Thoracic aorta (tissue), 2 donors: ENCODE data around the gene PTPRM. TPM values are rescaled to one million over a fixed set of nuclear protein-coding genes. Genes with fewer than 3 reads are reported as not detected.

Source experiments
- ATAC-seq: fragments of 150-250 bp; one replicate; pipeline ENCODE4 v1.8.0; 2017; ENCODE audit warnings: low read depth; ENCODE audit not compliant: insufficient number of reproducible peaks, low FRiP score
- DNase-seq: peaks from one replicate; pipeline ENCODE4 v3.0.0-alpha.2; 2020; ENCODE audit warnings: low spot score
- H3K27ac ChIP-seq, 2 donors: fragments of 200-600 bp; sonication (generic); 1 replicate in 1 of 2; 2 replicates in 1 of 2; pipeline ENCODE4 v1.5.1; 2016; ENCODE audit warnings: mild to moderate bottlenecking in 2 of 2, moderate library complexity in 2 of 2
- H3K27me3 ChIP-seq: fragments of 200-600 bp; sonication (generic); replicated peaks from 2 replicates; pipeline ENCODE4 v1.6.0; 2016; ENCODE audit warnings: mild to moderate bottlenecking; ENCODE audit not compliant: insufficient read depth
- H3K36me3 ChIP-seq: fragments of 200-600 bp; sonication (generic); one replicate; pipeline ENCODE4 v1.5.1; 2016
- H3K4me1 ChIP-seq, 2 donors: fragments of 200-600 bp; sonication (generic); 1 replicate in 1 of 2; 2 replicates in 1 of 2; pipeline versions ENCODE4 v1.5.1 to v1.6.0; 2016; ENCODE audit warnings: low read depth in 2 of 2, mild to moderate bottlenecking in 1 of 2; ENCODE audit not compliant: control insufficient read depth in 1 of 2
- H3K4me3 ChIP-seq: fragments of 200-600 bp; sonication (generic); 2 replicates; pipeline ENCODE4 v1.5.1; 2016; ENCODE audit warnings: mild to moderate bottlenecking
- H3K9me3 ChIP-seq: fragments of 200-600 bp; sonication (generic); 2 replicates; pipeline ENCODE4 v1.5.1; 2016
- total RNA-seq, 2 donors: library from RNA; depleted of rRNA; stranded (reverse); fragments of >200 nt; gene quantifications; one replicate each; pipeline versions ENCODE4 v1.1.0 to v1.2.3, GENCODE V29; 2016
- TF ChIP-seq, protein P1 (sequence below): fragments of 200-600 bp; sonication (generic); IDR thresholded peaks from one replicate; pipeline ENCODE4 v1.5.1; 2019; ENCODE audit warnings: antibody characterized with exemption

The PTPRM gene
- total RNA-seq, 2 donors from 2014 or later, result 90.3 to 102 TPM

DNA sequence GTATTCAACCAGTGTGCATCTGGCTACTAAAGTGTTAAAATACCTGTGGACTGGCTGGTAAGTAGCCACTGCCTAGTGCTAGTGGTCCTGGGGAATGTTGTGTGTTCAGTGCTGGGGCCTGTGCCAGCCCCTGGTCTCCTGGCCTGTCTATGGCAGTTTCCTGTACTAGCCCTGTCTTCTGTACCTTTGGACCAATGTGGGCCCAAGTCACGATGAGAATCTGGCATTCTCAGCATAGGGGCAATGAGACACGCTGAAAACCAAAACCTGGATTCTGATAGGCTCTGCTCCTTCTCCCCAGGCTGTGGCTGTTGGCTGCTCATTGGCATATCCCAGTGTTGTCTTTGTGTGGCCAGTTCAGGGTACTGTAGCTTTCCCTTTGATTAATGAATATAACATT lies 170.4 kb downstream of the PTPRM start:
- TF ChIP-seq, protein P1, sequence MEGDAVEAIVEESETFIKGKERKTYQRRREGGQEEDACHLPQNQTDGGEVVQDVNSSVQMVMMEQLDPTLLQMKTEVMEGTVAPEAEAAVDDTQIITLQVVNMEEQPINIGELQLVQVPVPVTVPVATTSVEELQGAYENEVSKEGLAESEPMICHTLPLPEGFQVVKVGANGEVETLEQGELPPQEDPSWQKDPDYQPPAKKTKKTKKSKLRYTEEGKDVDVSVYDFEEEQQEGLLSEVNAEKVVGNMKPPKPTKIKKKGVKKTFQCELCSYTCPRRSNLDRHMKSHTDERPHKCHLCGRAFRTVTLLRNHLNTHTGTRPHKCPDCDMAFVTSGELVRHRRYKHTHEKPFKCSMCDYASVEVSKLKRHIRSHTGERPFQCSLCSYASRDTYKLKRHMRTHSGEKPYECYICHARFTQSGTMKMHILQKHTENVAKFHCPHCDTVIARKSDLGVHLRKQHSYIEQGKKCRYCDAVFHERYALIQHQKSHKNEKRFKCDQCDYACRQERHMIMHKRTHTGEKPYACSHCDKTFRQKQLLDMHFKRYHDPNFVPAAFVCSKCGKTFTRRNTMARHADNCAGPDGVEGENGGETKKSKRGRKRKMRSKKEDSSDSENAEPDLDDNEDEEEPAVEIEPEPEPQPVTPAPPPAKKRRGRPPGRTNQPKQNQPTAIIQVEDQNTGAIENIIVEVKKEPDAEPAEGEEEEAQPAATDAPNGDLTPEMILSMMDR, result no peak
- no peaks in the 10 kb centered on the region for H3K27me3 ChIP-seq
- no peak overlapping the region for H3K4me3 ChIP-seq
- H3K27ac ChIP-seq, result no peak overlapping the region
- H3K4me1 ChIP-seq, result peaks cover 16 to 41% of the 10 kb centered on the region in 2 donors
- H3K9me3 ChIP-seq, result no peaks in the 10 kb centered on the region
- H3K36me3 ChIP-seq, result no peaks in the 10 kb centered on the region
- ATAC-seq (no peak), DNase-seq (no peak)

- peak overlapping the region; percentile 0 to 52 for H3K27ac ChIP-seq
- H3K9me3 ChIP-seq, result peaks cover 2% of the 10 kb centered on the region
- peaks cover 23 to 46% of the 10 kb centered on the region in 2 donors for H3K4me1 ChIP-seq
- ATAC-seq (no peak), DNase-seq (no peak)
- TF ChIP-seq, protein P1, result no peak
- H3K27me3 ChIP-seq, result no peaks in the 10 kb centered on the region
- H3K36me3 ChIP-seq, result no peaks in the 10 kb centered on the region
- H3K4me3 ChIP-seq, result no peak overlapping the region
These were observed 173.7 kb downstream of the PTPRM start for GRCh38 chr18:7740821-7741220.

DNA sequence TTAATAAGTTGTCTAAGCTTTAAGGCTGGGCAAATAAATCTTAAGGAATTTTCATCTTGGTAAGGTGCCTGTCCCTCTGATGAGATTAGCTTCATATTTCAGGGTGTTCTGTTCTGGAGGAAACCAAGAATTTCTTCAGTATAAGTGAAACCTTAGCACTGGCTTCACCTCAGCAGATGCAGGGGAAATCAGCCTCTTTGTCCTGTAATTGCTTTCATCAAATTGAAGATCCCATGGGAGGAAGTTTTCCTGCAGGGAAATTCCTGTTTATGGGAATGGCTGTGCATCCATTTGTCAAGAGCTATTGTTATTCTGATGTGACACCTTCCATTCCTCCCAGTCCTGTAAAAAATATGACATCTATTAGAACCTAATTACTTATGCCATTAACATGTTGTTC lies 174.5 kb downstream of the PTPRM start:
- Histone ChIP-seq H3K9me3 (peaks cover 4% of the 10 kb centered on the region), H3K27ac (peak overlapping the region; percentile 0 to 52)
- ATAC-seq, result no peak

DNA sequence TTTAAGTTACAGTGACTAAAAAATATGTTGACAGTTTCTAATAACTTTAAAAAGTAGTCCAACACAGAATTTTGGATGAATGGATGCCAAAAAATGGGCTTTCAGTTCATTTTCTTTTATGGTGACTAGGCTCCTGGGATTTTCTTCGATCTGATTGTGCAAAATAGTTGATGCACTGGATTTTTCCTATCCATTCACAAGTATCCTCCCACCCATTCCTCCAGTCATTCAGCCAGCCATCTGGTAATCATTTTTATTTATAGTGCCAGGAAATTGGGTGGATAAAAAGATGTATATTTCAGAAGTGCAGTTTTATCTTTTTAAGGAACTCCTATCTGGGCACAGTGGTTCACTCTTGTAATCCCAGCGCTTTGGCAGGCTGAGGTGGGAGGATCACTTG lies 175.1 kb downstream of the PTPRM start:
- Histone ChIP-seq H3K27ac (peak overlapping the region; percentile 33 to 52), H3K27me3 (no peaks in the 10 kb centered on the region), H3K4me1 (peaks cover 17 to 42% of the 10 kb centered on the region in 2 donors), H3K4me3 (no peak overlapping the region), H3K36me3 (no peaks in the 10 kb centered on the region), H3K9me3 (peaks cover 4% of the 10 kb centered on the region)
- TF ChIP-seq, protein P1, result no peak
- ATAC-seq (no peak), DNase-seq (no peak)

More for the DNA sequence above, 174.5 kb downstream of the PTPRM start:
- no peaks in the 10 kb centered on the region for H3K36me3 ChIP-seq
- peaks cover 18 to 38% of the 10 kb centered on the region in 2 donors for H3K4me1 ChIP-seq
- TF ChIP-seq, protein P1, result no peak
- DNase-seq, result no peak
- H3K4me3 ChIP-seq, result no peak overlapping the region
- no peaks in the 10 kb centered on the region for H3K27me3 ChIP-seq

DNA sequence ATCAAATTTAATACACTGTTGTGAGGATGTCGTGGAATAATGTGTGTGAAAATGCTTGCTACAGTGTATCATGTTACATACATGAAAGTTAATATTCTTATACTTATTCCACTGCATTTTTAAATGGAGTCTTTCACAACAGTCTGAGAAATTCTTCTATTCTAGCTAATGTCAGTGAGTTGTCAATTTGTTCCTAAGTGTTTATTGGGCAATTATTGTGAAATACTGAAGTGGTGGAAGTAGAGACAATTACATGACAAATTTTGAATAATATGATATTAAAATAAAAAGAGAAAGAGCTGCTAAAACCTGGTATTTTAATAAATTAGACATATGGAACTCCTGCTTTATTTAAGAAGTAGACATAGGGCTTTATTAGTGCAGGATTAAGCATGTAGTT lies 176.1 kb downstream of the PTPRM start:
- Histone ChIP-seq H3K27ac (peak overlapping the region in 1 of 2 donors; percentile 52), H3K9me3 (peaks cover 4% of the 10 kb centered on the region), H3K4me1 (peaks cover 19 to 46% of the 10 kb centered on the region in 2 donors), H3K4me3 (no peak overlapping the region), H3K36me3 (no peaks in the 10 kb centered on the region), H3K27me3 (no peaks in the 10 kb centered on the region)
- DNase-seq (no peak), ATAC-seq (no peak)
- TF ChIP-seq, protein P1, result no peak
